AG04450 (cell line): ENCODE data around the gene POP7. TPM values are rescaled to one million over a fixed set of nuclear protein-coding genes. Genes with fewer than 3 reads are reported as not detected.

ENCODE experiments used
- CTCF ChIA-PET: fragments of 300-600, 350-600 bp; formaldehyde crosslinking; extraction: SDS; loops from one replicate; lab custom pipeline; 2022; ENCODE audit warnings: antibody characterized with exemption, inconsistent platforms; lab: Charles Lee
- POLR2A ChIA-PET: fragments of 350-600 bp; formaldehyde crosslinking; extraction: SDS; loops from one replicate; lab custom pipeline; 2021; ENCODE audit warnings: antibody characterized with exemption, inconsistent platforms; lab: Yijun Ruan, JAX
- DNase-seq: peaks from one replicate; pipeline ENCODE4 v3.0.0-alpha.2; 2011; ENCODE audit warnings: low read depth, low spot score
- H3K27ac ChIP-seq: one replicate; pipeline ENCODE4 v1.5.1; 2012; ENCODE audit warnings: low read depth, low read length, control low read depth
- H3K27me3 ChIP-seq: one replicate; pipeline ENCODE4 v1.6.0; 2012; ENCODE audit warnings: low read length; ENCODE audit not compliant: control insufficient read depth, insufficient read depth
- H3K4me3 ChIP-seq: 2 replicates; pipeline ENCODE4 v1.5.1; 2011; ENCODE audit warnings: mild to moderate bottlenecking, low read depth, low read length, control low read depth
- H3K9me3 ChIP-seq: 2 replicates; pipeline ENCODE4 v1.5.1; 2012; ENCODE audit warnings: low read length; ENCODE audit not compliant: control insufficient read depth, insufficient read depth
- CTCF ChIP-seq: IDR thresholded peaks from 2 replicates; pipeline ENCODE4 v1.5.1; 2011; ENCODE audit warnings: low read depth, low read length, control low read depth, inconsistent platforms
- polyA plus RNA-seq: library from polyadenylated mRNA; depleted of rRNA; stranded (reverse); fragments of >200 nt; gene quantifications from 2 replicates; pipeline ENCODE4 v1.2.3, GENCODE V29; 2011

POP7 gene
- polyA plus RNA-seq, 1 experiment = 17.7 TPM

GRCh38 chr7:100686201-100686821, 19.6 kb upstream of the POP7 start:
- no peaks in the 10 kb centered on the region for H3K27me3 ChIP-seq
- no peak overlapping the region for H3K4me3 ChIP-seq
- ChIA-PET POLR2A (no interaction called here), CTCF (no interaction called here)
- DNase-seq = no peak
- TF ChIP-seq CTCF = no peak
- H3K27ac ChIP-seq = no peak overlapping the region
- H3K9me3 ChIP-seq = no peaks in the 10 kb centered on the region; the same call in 1 of the 2 replicates

GRCh38 chr7:100686822-100687211, 19.1 kb upstream of the POP7 start:
- no peak for TF ChIP-seq CTCF
- Histone ChIP-seq H3K27ac (no peak overlapping the region), H3K4me3 (no peak overlapping the region), H3K27me3 (no peaks in the 10 kb centered on the region), H3K9me3 (no peaks in the 10 kb centered on the region; the same call in 1 of the 2 replicates)
- POLR2A ChIA-PET = no interaction called here
- CTCF ChIA-PET = no interaction called here
- DNase-seq = no peak

DNA sequence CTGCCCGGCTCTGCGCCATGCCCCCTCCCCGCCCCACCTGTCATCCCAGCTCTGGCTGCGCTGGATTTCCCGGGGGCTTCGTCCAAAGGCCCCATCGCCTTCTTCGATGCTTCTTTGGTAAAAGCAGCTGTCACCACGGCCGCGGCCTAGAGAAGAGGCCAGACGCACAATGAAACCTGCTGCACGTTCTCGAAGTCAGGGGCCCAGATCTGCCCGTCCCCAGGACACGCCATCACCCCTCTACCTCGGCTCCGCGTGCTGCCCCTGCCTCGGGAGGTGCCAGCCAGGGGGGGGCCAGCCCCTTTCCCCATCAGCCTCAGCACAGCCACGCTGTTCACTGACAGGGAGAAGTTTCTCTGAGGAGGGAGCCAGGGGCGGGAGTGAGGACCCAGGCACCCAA, 18.7 kb upstream of the POP7 start:
- Histone ChIP-seq H3K27ac (no peak overlapping the region), H3K27me3 (no peaks in the 10 kb centered on the region), H3K4me3 (no peak overlapping the region), H3K9me3 (no peaks in the 10 kb centered on the region; the same call in 1 of the 2 replicates)
- POLR2A ChIA-PET = no interaction called here
- no peak for TF ChIP-seq CTCF
- CTCF ChIA-PET = interaction anchor here (0.6 kb wide), 1 partner anchor 101 kb away, joined by 3 read pairs; the partner anchor contains the start of genes FBXO24 and LRCH4
- DNase-seq = no peak

- DNase-seq = no peak
- ChIA-PET CTCF (interaction anchor here (0.6 kb wide), 1 partner anchor 101 kb away, joined by 3 read pairs; the partner anchor contains the start of genes FBXO24 and LRCH4), POLR2A (no interaction called here)
- H3K4me3 ChIP-seq = no peak overlapping the region
- H3K27ac ChIP-seq = no peak overlapping the region
- no peaks in the 10 kb centered on the region for H3K27me3 ChIP-seq
- TF ChIP-seq CTCF = no peak
- no peaks in the 10 kb centered on the region; the same call in 1 of the 2 replicates for H3K9me3 ChIP-seq
Observed at GRCh38 chr7:100687751-100688300, 18.1 kb upstream of the POP7 start.

DNA sequence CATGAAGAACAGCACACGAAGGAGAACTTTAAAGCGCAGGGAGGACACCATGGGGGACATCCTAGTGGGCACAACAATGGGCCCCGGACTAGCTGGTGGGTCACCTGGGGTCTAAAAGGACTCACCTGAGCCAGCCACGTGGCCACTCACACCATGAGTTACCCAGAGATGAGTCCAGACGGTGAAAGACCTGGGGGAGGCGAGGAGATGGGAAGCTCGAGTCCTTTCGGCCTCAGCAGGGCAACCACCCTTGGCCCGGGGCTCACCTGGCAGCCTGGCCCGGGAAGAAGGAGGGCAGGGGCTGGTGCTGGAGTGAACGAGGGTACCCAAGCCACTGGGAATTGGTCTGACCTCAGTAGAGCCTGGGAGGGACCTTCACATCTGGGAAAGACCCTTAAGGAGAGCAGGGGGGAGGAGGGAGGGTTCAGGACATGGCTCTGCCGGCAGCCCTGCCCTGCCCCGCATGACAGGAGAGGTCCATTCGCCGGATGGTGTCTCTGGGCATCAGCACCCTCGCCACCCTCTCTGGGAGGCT, 17.5 kb upstream of the POP7 start:
- no peak for TF ChIP-seq CTCF
- ChIA-PET POLR2A (no interaction called here), CTCF (interaction anchor here (1.1 to 1.2 kb wide), 3 partner anchors 11 to 124 kb away, joined by 3 to 6 read pairs (median 4); partner anchors contain the start of gene POP7)
- Histone ChIP-seq H3K27ac (no peak overlapping the region), H3K9me3 (no peaks in the 10 kb centered on the region; the same call in 1 of the 2 replicates), H3K27me3 (no peaks in the 10 kb centered on the region), H3K4me3 (no peak overlapping the region)
- DNase-seq = no peak
